Stimulated activated CD4-positive, alpha-beta T cell treated with anti-CD3 and anti-CD28 coated beads, Interleukin-4, amount 100 ng/mL, for 1 hour (primary cell): ENCODE measurements around the gene ACSL6.

Source experiments
- DNase-seq: peaks from one replicate; pipeline ENCODE4 v3.0.0-alpha.2; 2020

The ACSL6 gene

GRCh38 chr5:131997727-131998117 is 13.7 kb downstream of the ACSL6 start:
- DNase-seq = no peak

- DNase-seq = no peak
Measured at GRCh38 chr5:131997026-131997726, 14.3 kb downstream of the ACSL6 start.

- no peak for DNase-seq
Measured at GRCh38 chr5:131996210-131997025, 15.0 kb downstream of the ACSL6 start.

- DNase-seq = no peak
Measured at GRCh38 chr5:131994533-131995226, 16.8 kb downstream of the ACSL6 start.

GRCh38 chr5:131994090-131994489 is 17.4 kb downstream of the ACSL6 start:
- DNase-seq = no peak

GRCh38 chr5:131993676-131994075 is 17.8 kb downstream of the ACSL6 start:
- DNase-seq = no peak

GRCh38 chr5:131992370-131992769 is 19.1 kb downstream of the ACSL6 start:
- no peak for DNase-seq

GRCh38 chr5:131991593-131992324 is 19.7 kb downstream of the ACSL6 start:
- DNase-seq = no peak

GRCh38 chr5:131990716-131991115 is 20.7 kb downstream of the ACSL6 start:
- DNase-seq = no peak

- DNase-seq = no peak
Measured at GRCh38 chr5:131988601-131989000, 22.9 kb downstream of the ACSL6 start.

- DNase-seq = no peak
Measured at GRCh38 chr5:131987251-131987650, 24.2 kb downstream of the ACSL6 start.

GRCh38 chr5:131986161-131986912 is 25.1 kb downstream of the ACSL6 start:
- no peak for DNase-seq

GRCh38 chr5:131984956-131985665 is 26.3 kb downstream of the ACSL6 start:
- DNase-seq = no peak

GRCh38 chr5:131983244-131983771 is 28.1 kb downstream of the ACSL6 start:
- DNase-seq = no peak

GRCh38 chr5:131981516-131981915 is 29.9 kb downstream of the ACSL6 start:
- DNase-seq = no peak

GRCh38 chr5:131980696-131981095 is 30.8 kb downstream of the ACSL6 start:
- no peak for DNase-seq

GRCh38 chr5:131979816-131980215 is 31.6 kb downstream of the ACSL6 start:
- DNase-seq = no peak

GRCh38 chr5:131977212-131977604 is 34.2 kb downstream of the ACSL6 start:
- DNase-seq = no peak

- DNase-seq = no peak
Measured at GRCh38 chr5:131976414-131977211, 34.8 kb downstream of the ACSL6 start.

- no peak for DNase-seq
Measured at GRCh38 chr5:131974956-131975726, 36.3 kb downstream of the ACSL6 start.
